Inflammatory macrophage treated with lipopolysaccharide for 4 hours (primary cell): ENCODE data around the gene IFIT3.

Experiments
- DNase-seq: peaks from one replicate; pipeline ENCODE4 v3.0.0-alpha.2; 2020

Gene IFIT3

GRCh38 chr10:89336241-89336640 lies 8.4 kb downstream of the IFIT3 start:
- peak; percentile 18 for DNase-seq

GRCh38 chr10:89337484-89337883 lies 9.7 kb downstream of the IFIT3 start:
- DNase-seq: peak; percentile 17

- peak; percentile 5 for DNase-seq
These were observed 10.9 kb downstream of the IFIT3 start for GRCh38 chr10:89338713-89339112.

- no peak for DNase-seq
These were observed 12.1 kb downstream of the IFIT3 start for GRCh38 chr10:89339875-89340274.

- DNase-seq: no peak
These were observed 13.9 kb downstream of the IFIT3 start for GRCh38 chr10:89341649-89342048.

GRCh38 chr10:89342206-89342958 lies 14.6 kb downstream of the IFIT3 start:
- DNase-seq: peak; percentile 65

GRCh38 chr10:89343089-89343767 lies 15.4 kb downstream of the IFIT3 start:
- peak; percentile 33 for DNase-seq

- peak; percentile 25 for DNase-seq
These were observed 16.4 kb downstream of the IFIT3 start for GRCh38 chr10:89344156-89344555.

- peak; percentile 20 for DNase-seq
These were observed 17.7 kb downstream of the IFIT3 start for GRCh38 chr10:89345367-89346000.

GRCh38 chr10:89346405-89347254 lies 18.8 kb downstream of the IFIT3 start:
- peak; percentile 93 for DNase-seq

- peak; percentile 64 for DNase-seq
These were observed 20.1 kb downstream of the IFIT3 start for GRCh38 chr10:89347701-89348457.

GRCh38 chr10:89348481-89348880 lies 20.7 kb downstream of the IFIT3 start:
- peak; percentile 50 for DNase-seq

GRCh38 chr10:89348975-89349374 lies 21.2 kb downstream of the IFIT3 start:
- no peak for DNase-seq

- peak; percentile 87 for DNase-seq
These were observed 23.0 kb downstream of the IFIT3 start for GRCh38 chr10:89350631-89351315.

GRCh38 chr10:89351412-89351779 lies 23.6 kb downstream of the IFIT3 start:
- DNase-seq: peak; percentile 15

- DNase-seq: no peak
These were observed 24.2 kb downstream of the IFIT3 start for GRCh38 chr10:89351780-89352597.

- DNase-seq: no peak
These were observed 25.0 kb downstream of the IFIT3 start for GRCh38 chr10:89352802-89353201.

GRCh38 chr10:89355394-89355931 lies 27.7 kb downstream of the IFIT3 start:
- peak; percentile 76 for DNase-seq

GRCh38 chr10:89357096-89357495 lies 29.3 kb downstream of the IFIT3 start:
- DNase-seq: no peak

GRCh38 chr10:89357975-89358374 lies 30.2 kb downstream of the IFIT3 start:
- DNase-seq: no peak
